A549 (cell line): Measurements from ENCODE around the gene UBAC2.

Experiments used
- ATOH8 ChIP-seq: fragments of 250-450 bp; sonication (Bioruptor Pico); IDR thresholded peaks from 2 replicates; pipeline ENCODE4 v1.5.0; 2020; ENCODE audit warnings: low read depth, mild to moderate bottlenecking, moderate library complexity
- CEBPB ChIP-seq, 2 experiments: fragments of >200 bp in 1 of 2; sonication (Bioruptor Twin) in 1 of 2; formaldehyde crosslinking in 1 of 2; IDR thresholded peaks; 2 replicates each; pipeline ENCODE4 v1.6.1; 2012 to 2016
- CHD4 ChIP-seq: fragments of 200-600 bp; sonication (generic); IDR thresholded peaks from 2 replicates; pipeline ENCODE4 v1.6.1; 2016; ENCODE audit warnings: antibody characterized with exemption, mild to moderate bottlenecking, borderline replicate concordance
- CTCF ChIP-seq: fragments of >200 bp; sonication (Bioruptor Twin); formaldehyde crosslinking; IDR thresholded peaks from 3 replicates; pipeline ENCODE4 v1.5.1; 2016
- EP300 ChIP-seq, 2 experiments: fragments of >200 bp; sonication (Bioruptor Twin); formaldehyde crosslinking; IDR thresholded peaks; 2 replicates in 1 of 2; 3 replicates in 1 of 2; pipeline ENCODE4 v1.6.1; 2016 to 2017
- HOXB13 ChIP-seq: fragments of 250-450 bp; sonication (Bioruptor Pico); IDR thresholded peaks from 2 replicates; pipeline ENCODE4 v1.5.0; 2020; ENCODE audit warnings: low read depth, mild to moderate bottlenecking, moderate library complexity
- MAFK ChIP-seq: fragments of 450-650 bp; IDR thresholded peaks from 2 replicates; pipeline ENCODE4 v1.6.1; 2014; ENCODE audit not compliant: partially characterized antibody
- MAX ChIP-seq: IDR thresholded peaks from 2 replicates; pipeline ENCODE4 v1.6.1; 2012
- NR3C1 ChIP-seq: fragments of >200 bp; sonication (Bioruptor Twin); formaldehyde crosslinking; IDR thresholded peaks from 3 replicates; pipeline ENCODE4 v1.6.1; 2017
- PHF8 ChIP-seq: fragments of 200-600 bp; sonication (generic); IDR thresholded peaks from 2 replicates; pipeline ENCODE4 v1.6.1; 2016; ENCODE audit warnings: low read depth, mild to moderate bottlenecking, antibody characterized with exemption, moderate library complexity, borderline replicate concordance
- POLR2A ChIP-seq: IDR thresholded peaks from 2 replicates; pipeline ENCODE4 v1.6.1; 2012; ENCODE audit warnings: mild to moderate bottlenecking, low read length
- REST ChIP-seq: fragments of 200-600 bp; sonication (generic); IDR thresholded peaks from 2 replicates; pipeline ENCODE4 v1.6.1; 2016; ENCODE audit warnings: antibody characterized with exemption, mild to moderate bottlenecking, moderate library complexity
- USF2 ChIP-seq: fragments of 450-650 bp; IDR thresholded peaks from 2 replicates; pipeline ENCODE4 v1.6.1; 2014; ENCODE audit warnings: antibody characterized with exemption
- ZFP36 ChIP-seq: fragments of 450-650 bp; IDR thresholded peaks from 2 replicates; pipeline ENCODE4 v1.6.1; 2014; ENCODE audit warnings: borderline replicate concordance; ENCODE audit not compliant: partially characterized antibody

GRCh38 chr13:99265162-99265800 is 64.6 kb downstream of the UBAC2 start:
- TF ChIP-seq MAX (no peak), NR3C1 (no peak), POLR2A (no peak), CTCF (no peak), HOXB13 (CRISPR knock-in tag) (no peak), PHF8 (no peak), EP300 (IDR thresholded peaks at IDR 0.05) (no peak), CEBPB (IDR thresholded peaks at IDR 0.05) (no peak), CHD4 (no peak), REST (no peak), MAFK (no peak), USF2 (no peak), ZFP36 (no peak), ATOH8 (CRISPR knock-in tag) (no peak)
